ENCODE results near the gene FRMD6.

Gene FRMD6

GRCh38 chr14:51717766-51718165, 66.1 kb downstream of the FRMD6 start:
- no peak overlapping the region for H3K23ac ChIP-seq (ENCODE audit: low read length)
- peaks cover 3% of the 10 kb centered on the region for H3K36me3 ChIP-seq (ENCODE audit: control insufficient read depth, insufficient read depth, low read length)
- H3K27ac ChIP-seq (ENCODE audit: low read depth, low read length): no peak overlapping the region
- no peak overlapping the region for H3K4ac ChIP-seq (ENCODE audit: low read depth, low read length)
- no peak overlapping the region for H3K56ac ChIP-seq (ENCODE audit: low read length)
- H2AK5ac ChIP-seq (ENCODE audit: low read length): no peak overlapping the region
- no peak overlapping the region for H2BK15ac ChIP-seq (replicated peaks; ENCODE audit: low read depth)
- WGBS (ENCODE audit: extremely low coverage, insufficient coverage, low lambda C conversion rate): no CpG with 5 or more reads among the region's 3 CpGs
- no peak overlapping the region for H3K4me3 ChIP-seq (ENCODE audit: low read length)
- H3K4me1 ChIP-seq (ENCODE audit: control insufficient read depth, low read depth, low read length): peaks cover 4% of the 10 kb centered on the region
- no peaks in the 10 kb centered on the region for H3K27me3 ChIP-seq (ENCODE audit: insufficient read depth, low read length, poor library complexity)
- no peaks in the 10 kb centered on the region for H3K79me2 ChIP-seq (ENCODE audit: control insufficient read depth, insufficient read depth, low read length)
- H2BK5ac ChIP-seq (ENCODE audit: low read length): no peak overlapping the region
- no peak overlapping the region for H3K4me2 ChIP-seq (ENCODE audit: low read length)
- H4K8ac ChIP-seq (ENCODE audit: low read depth, low read length): no peak overlapping the region
- DNase-seq: no peak
- H3K9ac ChIP-seq (ENCODE audit: low read length): no peak overlapping the region
- H2BK120ac ChIP-seq (ENCODE audit: low read depth, low read length): no peak overlapping the region
- H3K79me1 ChIP-seq (ENCODE audit: low read length): no peaks in the 10 kb centered on the region
- no peak overlapping the region for H3K18ac ChIP-seq (ENCODE audit: low read length)
- no peak overlapping the region for H4K5ac ChIP-seq (ENCODE audit: low read length)

DNA sequence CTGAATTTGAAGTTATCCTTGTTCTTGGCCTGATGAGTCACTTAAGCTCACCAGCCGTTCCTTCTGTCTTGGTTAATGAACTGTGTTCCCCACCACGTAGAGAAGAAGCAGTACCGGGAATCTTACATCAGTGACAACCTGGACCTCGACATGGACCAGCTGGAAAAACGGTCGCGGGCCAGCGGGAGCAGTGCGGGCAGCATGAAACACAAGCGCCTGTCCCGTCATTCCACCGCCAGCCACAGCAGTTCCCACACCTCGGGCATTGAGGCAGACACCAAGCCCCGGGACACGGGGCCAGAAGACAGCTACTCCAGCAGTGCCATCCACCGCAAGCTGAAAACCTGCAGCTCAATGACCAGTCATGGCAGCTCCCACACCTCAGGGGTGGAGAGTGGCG, 68.2 kb downstream of the FRMD6 start:
- Histone ChIP-seq H2AK5ac (ENCODE audit: low read length) (no peak overlapping the region), H3K4ac (ENCODE audit: low read depth, low read length) (no peak overlapping the region), H3K79me2 (ENCODE audit: control insufficient read depth, insufficient read depth, low read length) (no peaks in the 10 kb centered on the region), H3K18ac (ENCODE audit: low read length) (no peak overlapping the region), H2BK120ac (ENCODE audit: low read depth, low read length) (no peak overlapping the region), H3K4me1 (ENCODE audit: control insufficient read depth, low read depth, low read length) (peaks cover 4% of the 10 kb centered on the region), H3K27ac (ENCODE audit: low read depth, low read length) (no peak overlapping the region), H2BK15ac (replicated peaks; ENCODE audit: low read depth) (no peak overlapping the region), H2BK5ac (ENCODE audit: low read length) (no peak overlapping the region), H3K36me3 (ENCODE audit: control insufficient read depth, insufficient read depth, low read length) (peaks cover 4% of the 10 kb centered on the region), H4K8ac (ENCODE audit: low read depth, low read length) (no peak overlapping the region), H3K27me3 (ENCODE audit: insufficient read depth, low read length, poor library complexity) (no peaks in the 10 kb centered on the region), H3K79me1 (ENCODE audit: low read length) (no peaks in the 10 kb centered on the region), H3K56ac (ENCODE audit: low read length) (no peak overlapping the region), H3K9ac (ENCODE audit: low read length) (no peak overlapping the region), H3K4me2 (ENCODE audit: low read length) (no peak overlapping the region), H3K4me3 (ENCODE audit: low read length) (no peak overlapping the region), H4K5ac (ENCODE audit: low read length) (no peak overlapping the region), H3K23ac (ENCODE audit: low read length) (no peak overlapping the region)
- DNase-seq: no peak
- WGBS (ENCODE audit: extremely low coverage, insufficient coverage, low lambda C conversion rate): no CpG with 5 or more reads among the region's 17 CpGs

DNA sequence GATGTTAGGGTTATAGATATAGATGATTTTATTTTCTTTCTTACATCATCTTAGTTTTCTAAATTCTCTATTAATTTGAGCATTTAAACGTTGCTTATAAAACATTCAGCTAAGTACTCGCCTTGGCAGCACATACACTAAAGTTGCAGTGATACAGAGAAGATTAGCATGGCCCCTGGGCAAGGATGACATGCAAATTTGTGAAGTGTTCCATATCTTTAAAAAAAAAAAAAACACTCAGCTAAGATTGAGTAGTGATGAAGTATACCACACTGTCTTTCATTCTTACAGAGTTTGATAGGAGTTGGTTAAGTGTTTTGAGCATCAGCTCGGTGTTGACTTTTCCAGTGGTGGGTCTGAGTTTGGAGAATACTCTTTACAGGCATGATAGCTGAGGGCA, 72.3 kb downstream of the FRMD6 start:
- Histone ChIP-seq H2BK120ac (ENCODE audit: low read depth, low read length) (no peak overlapping the region), H3K27ac (ENCODE audit: low read depth, low read length) (no peak overlapping the region), H3K23ac (ENCODE audit: low read length) (no peak overlapping the region), H2AK5ac (ENCODE audit: low read length) (no peak overlapping the region), H3K4ac (ENCODE audit: low read depth, low read length) (no peak overlapping the region), H3K9ac (ENCODE audit: low read length) (no peak overlapping the region), H3K18ac (ENCODE audit: low read length) (no peak overlapping the region), H3K27me3 (ENCODE audit: insufficient read depth, low read length, poor library complexity) (no peaks in the 10 kb centered on the region), H2BK15ac (replicated peaks; ENCODE audit: low read depth) (no peak overlapping the region), H4K5ac (ENCODE audit: low read length) (no peak overlapping the region), H3K4me1 (ENCODE audit: control insufficient read depth, low read depth, low read length) (no peaks in the 10 kb centered on the region), H3K4me2 (ENCODE audit: low read length) (no peak overlapping the region), H3K79me1 (ENCODE audit: low read length) (no peaks in the 10 kb centered on the region), H3K4me3 (ENCODE audit: low read length) (no peak overlapping the region), H4K8ac (ENCODE audit: low read depth, low read length) (no peak overlapping the region), H3K79me2 (ENCODE audit: control insufficient read depth, insufficient read depth, low read length) (no peaks in the 10 kb centered on the region), H2BK5ac (ENCODE audit: low read length) (no peak overlapping the region), H3K36me3 (ENCODE audit: control insufficient read depth, insufficient read depth, low read length) (peaks cover 6% of the 10 kb centered on the region), H3K56ac (ENCODE audit: low read length) (no peak overlapping the region)
- no CpG with 5 or more reads among the region's 3 CpGs for WGBS (ENCODE audit: extremely low coverage, insufficient coverage, low lambda C conversion rate)
- DNase-seq: no peak

- H3K27me3 ChIP-seq (ENCODE audit: insufficient read depth, low read length, poor library complexity): no peaks in the 10 kb centered on the region
- no peak overlapping the region for H3K4me3 ChIP-seq (ENCODE audit: low read length)
- no peaks in the 10 kb centered on the region for H3K79me1 ChIP-seq (ENCODE audit: low read length)
- whole genome bisulfite sequencing (ENCODE audit: extremely low coverage, insufficient coverage, low lambda C conversion rate): no CpG with 5 or more reads among the region's 3 CpGs
- H4K8ac ChIP-seq (ENCODE audit: low read depth, low read length): no peak overlapping the region
- no peaks in the 10 kb centered on the region for H3K79me2 ChIP-seq (ENCODE audit: control insufficient read depth, insufficient read depth, low read length)
- H3K27ac ChIP-seq (ENCODE audit: low read depth, low read length): no peak overlapping the region
- H2BK15ac ChIP-seq (replicated peaks; ENCODE audit: low read depth): no peak overlapping the region
- H2BK120ac ChIP-seq (ENCODE audit: low read depth, low read length): no peak overlapping the region
- H4K5ac ChIP-seq (ENCODE audit: low read length): no peak overlapping the region
- peaks cover 6% of the 10 kb centered on the region for H3K36me3 ChIP-seq (ENCODE audit: control insufficient read depth, insufficient read depth, low read length)
- no peak overlapping the region for H3K9ac ChIP-seq (ENCODE audit: low read length)
- no peak overlapping the region for H3K18ac ChIP-seq (ENCODE audit: low read length)
- no peak overlapping the region for H3K56ac ChIP-seq (ENCODE audit: low read length)
- H3K4me2 ChIP-seq (ENCODE audit: low read length): no peak overlapping the region
- H3K4ac ChIP-seq (ENCODE audit: low read depth, low read length): no peak overlapping the region
- no peaks in the 10 kb centered on the region for H3K4me1 ChIP-seq (ENCODE audit: control insufficient read depth, low read depth, low read length)
- no peak overlapping the region for H2BK5ac ChIP-seq (ENCODE audit: low read length)
- H3K23ac ChIP-seq (ENCODE audit: low read length): no peak overlapping the region
- no peak for DNase-seq
- no peak overlapping the region for H2AK5ac ChIP-seq (ENCODE audit: low read length)
These were observed 72.9 kb downstream of the FRMD6 start for GRCh38 chr14:51724650-51725049.

GRCh38 chr14:51725061-51725460, 73.4 kb downstream of the FRMD6 start:
- Histone ChIP-seq H2AK5ac (ENCODE audit: low read length) (no peak overlapping the region), H3K79me2 (ENCODE audit: control insufficient read depth, insufficient read depth, low read length) (no peaks in the 10 kb centered on the region), H3K23ac (ENCODE audit: low read length) (no peak overlapping the region), H4K5ac (ENCODE audit: low read length) (no peak overlapping the region), H3K18ac (ENCODE audit: low read length) (no peak overlapping the region), H3K79me1 (ENCODE audit: low read length) (no peaks in the 10 kb centered on the region), H2BK15ac (replicated peaks; ENCODE audit: low read depth) (no peak overlapping the region), H3K27me3 (ENCODE audit: insufficient read depth, low read length, poor library complexity) (no peaks in the 10 kb centered on the region), H2BK120ac (ENCODE audit: low read depth, low read length) (no peak overlapping the region), H3K36me3 (ENCODE audit: control insufficient read depth, insufficient read depth, low read length) (peaks cover 6% of the 10 kb centered on the region), H2BK5ac (ENCODE audit: low read length) (no peak overlapping the region), H3K9ac (ENCODE audit: low read length) (no peak overlapping the region), H3K4ac (ENCODE audit: low read depth, low read length) (no peak overlapping the region), H3K4me3 (ENCODE audit: low read length) (no peak overlapping the region), H3K56ac (ENCODE audit: low read length) (no peak overlapping the region), H3K4me2 (ENCODE audit: low read length) (no peak overlapping the region), H3K27ac (ENCODE audit: low read depth, low read length) (no peak overlapping the region), H3K4me1 (ENCODE audit: control insufficient read depth, low read depth, low read length) (no peaks in the 10 kb centered on the region), H4K8ac (ENCODE audit: low read depth, low read length) (no peak overlapping the region)
- DNase-seq: no peak
- WGBS (ENCODE audit: extremely low coverage, insufficient coverage, low lambda C conversion rate): no CpG with 5 or more reads among the region's 3 CpGs

DNA sequence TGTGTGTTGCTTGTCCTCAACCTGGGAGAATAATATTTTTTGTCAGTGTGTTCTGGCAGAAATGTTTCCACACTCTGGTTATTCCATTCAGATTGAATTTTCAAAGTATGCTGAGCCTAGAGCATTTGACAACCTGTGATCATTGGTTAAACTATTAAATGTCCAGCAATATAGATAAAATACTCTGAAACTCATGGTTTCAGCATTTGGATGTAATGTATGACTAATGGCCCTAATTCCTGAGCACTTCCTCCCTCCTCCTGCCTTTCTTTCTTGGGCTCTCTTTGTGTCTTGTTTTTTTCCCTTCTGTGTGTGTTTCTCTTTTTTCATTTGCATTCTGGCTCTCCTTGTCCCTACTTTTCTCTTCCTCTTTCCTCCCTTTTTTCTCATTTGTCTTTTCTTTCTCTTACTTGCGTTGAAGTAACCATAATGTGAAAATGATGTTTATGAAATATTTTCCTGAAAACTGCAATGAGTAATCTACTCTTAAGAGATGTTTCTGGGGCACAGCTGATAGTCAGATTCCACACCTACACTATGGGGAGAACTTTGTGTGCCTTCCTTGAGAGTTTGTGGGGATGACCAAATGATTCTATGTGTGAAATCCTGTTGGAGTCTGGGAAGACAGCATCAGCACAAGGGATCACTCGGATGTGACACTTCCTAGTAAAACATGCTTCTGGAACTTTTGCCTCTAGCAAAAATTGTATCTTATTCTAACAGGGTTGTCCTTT, 74.6 kb downstream of the FRMD6 start:
- Histone ChIP-seq H3K9ac (ENCODE audit: low read length) (no peak overlapping the region), H3K36me3 (ENCODE audit: control insufficient read depth, insufficient read depth, low read length) (peaks cover 6% of the 10 kb centered on the region), H3K27me3 (ENCODE audit: insufficient read depth, low read length, poor library complexity) (no peaks in the 10 kb centered on the region), H4K8ac (ENCODE audit: low read depth, low read length) (no peak overlapping the region), H3K27ac (ENCODE audit: low read depth, low read length) (no peak overlapping the region), H3K4me1 (ENCODE audit: control insufficient read depth, low read depth, low read length) (no peaks in the 10 kb centered on the region), H2BK15ac (replicated peaks; ENCODE audit: low read depth) (no peak overlapping the region), H3K4me2 (ENCODE audit: low read length) (no peak overlapping the region), H3K23ac (ENCODE audit: low read length) (no peak overlapping the region), H2BK5ac (ENCODE audit: low read length) (no peak overlapping the region), H4K5ac (ENCODE audit: low read length) (no peak overlapping the region), H3K4me3 (ENCODE audit: low read length) (no peak overlapping the region), H3K56ac (ENCODE audit: low read length) (no peak overlapping the region), H3K18ac (ENCODE audit: low read length) (no peak overlapping the region), H2AK5ac (ENCODE audit: low read length) (no peak overlapping the region), H2BK120ac (ENCODE audit: low read depth, low read length) (no peak overlapping the region), H3K4ac (ENCODE audit: low read depth, low read length) (no peak overlapping the region), H3K79me1 (ENCODE audit: low read length) (no peaks in the 10 kb centered on the region), H3K79me2 (ENCODE audit: control insufficient read depth, insufficient read depth, low read length) (no peaks in the 10 kb centered on the region)
- WGBS (ENCODE audit: extremely low coverage, insufficient coverage, low lambda C conversion rate): no CpG with 5 or more reads among the region's 2 CpGs
- no peak for DNase-seq
